A673 (cell line): Measurements from ENCODE around the gene CSRP1. TPM values are rescaled to one million over a fixed set of nuclear protein-coding genes. Genes with fewer than 3 reads are reported as not detected.
A peak's percentile ranks its signal among the peaks of the same experiment; 100 is the strongest.
"Not testable (repeated sequence)": the region's sequence is repeated elsewhere in the genome, so short reads cannot be mapped to it uniquely, and the experiment has no call there.

Experiments
- BruUV-seq: library from RNA; stranded (reverse); fragments of 400-500 nt; replicated peaks from 2 replicates; lab custom pipeline; 2021; lab: Mats Ljungman, UMichigan
- CTCF ChIA-PET: fragments of 300-600 bp; sonication (Branson Sonifier 250); formaldehyde crosslinking; loops from one replicate; lab custom pipeline; 2022; ENCODE audit warnings: antibody characterized with exemption; lab: Charles Lee
- POLR2A ChIA-PET: fragments of 300-600 bp; sonication (Branson Sonifier 250); formaldehyde crosslinking; loops from one replicate; lab custom pipeline; 2022; ENCODE audit warnings: antibody characterized with exemption; ENCODE audit not compliant: low non-redundant PET; lab: Charles Lee
- DNase-seq: peaks from one replicate; pipeline ENCODE4 v3.0.0-alpha.2; 2015; ENCODE audit warnings: low spot score
- H3K27ac ChIP-seq: fragments of 200-600 bp; sonication (generic); 2 replicates; pipeline ENCODE4 v1.5.1; 2016; ENCODE audit warnings: mixed run types, low read depth, mild to moderate bottlenecking, mixed read lengths, antibody characterized with exemption, low read length; ENCODE audit not compliant: poor library complexity, severe bottlenecking
- H3K27me3 ChIP-seq: fragments of 200-600 bp; sonication (generic); replicated peaks from 2 replicates; pipeline ENCODE4 v1.6.1; 2017; ENCODE audit warnings: mixed run types, low read depth, mild to moderate bottlenecking, mixed read lengths, antibody characterized with exemption, low read length; ENCODE audit not compliant: insufficient read depth, poor library complexity
- H3K36me3 ChIP-seq: fragments of 200-600 bp; sonication (generic); 2 replicates; pipeline ENCODE4 v1.6.1; 2016; ENCODE audit warnings: mixed run types, mild to moderate bottlenecking, mixed read lengths, antibody characterized with exemption, low read length; ENCODE audit not compliant: insufficient read depth, poor library complexity, severe bottlenecking
- H3K4me1 ChIP-seq: fragments of 200-600 bp; sonication (generic); 2 replicates; pipeline ENCODE4 v1.6.1; 2017; ENCODE audit warnings: mixed run types, mild to moderate bottlenecking, mixed read lengths, antibody characterized with exemption, low read length; ENCODE audit not compliant: insufficient read depth, poor library complexity, severe bottlenecking
- H3K4me3 ChIP-seq: fragments of 200-600 bp; sonication (generic); 2 replicates; pipeline ENCODE4 v1.5.1; 2016; ENCODE audit warnings: low read depth, mixed run types, mild to moderate bottlenecking, mixed read lengths, low read length; ENCODE audit not compliant: poor library complexity, severe bottlenecking
- H3K9me3 ChIP-seq: fragments of 200-600 bp; sonication (generic); 2 replicates; pipeline ENCODE4 v1.6.1; 2016; ENCODE audit warnings: mixed run types, low read depth, mild to moderate bottlenecking, mixed read lengths, antibody characterized with exemption, low read length; ENCODE audit not compliant: poor library complexity, severe bottlenecking
- CTCF ChIP-seq: fragments of 300-800, 200-600 bp; sonication (generic); conservative IDR thresholded peaks from 2 replicates; pipeline ENCODE4 v1.5.1; 2017; ENCODE audit warnings: low read depth, mild to moderate bottlenecking, antibody characterized with exemption, low read length, moderate library complexity, mixed read lengths
- EZH2 ChIP-seq: fragments of 200-600 bp; sonication (generic); IDR thresholded peaks from 2 replicates; pipeline ENCODE4 v1.6.1; 2017; ENCODE audit warnings: borderline replicate concordance, low read depth, mild to moderate bottlenecking, mixed read lengths, antibody characterized with exemption, low read length; ENCODE audit not compliant: poor library complexity, severe bottlenecking
- intact Hi-C: fragments of 100-400 bp; cut with micrococcal nuclease; formaldehyde crosslinking; loops from one replicate; pipeline ENCODE4 v1.10.0; 2022; ENCODE audit not compliant: unreplicated experiment
- total RNA-seq: library from RNA; stranded (reverse); gene quantifications from 2 replicates; pipeline ENCODE4 v1.2.3, GENCODE V29; 2021

Gene CSRP1
- total RNA-seq, 1 experiment from 2014 or later, result 517 TPM

GRCh38 chr1:201480231-201481003, 26.5 kb downstream of the CSRP1 start:
- Histone ChIP-seq H3K4me1 (peaks cover 56% of the 10 kb centered on the region), H3K27me3 (no peaks in the 10 kb centered on the region), H3K9me3 (no peaks in the 10 kb centered on the region), H3K27ac (peak overlapping the region; percentile 73), H3K4me3 (peak overlapping the region; percentile 43), H3K36me3 (peaks cover 27% of the 10 kb centered on the region)
- peak; percentile 93 for DNase-seq
- no peak for TF ChIP-seq EZH2
- peak; percentile 27; the same call in 1 of the 2 replicates for TF ChIP-seq CTCF
- intact Hi-C loops, result loop anchor here (1.0 to 5.0 kb wide), 3 partner anchors 30 to 227 kb away; no protein-coding TSS in a partner anchor
- ChIA-PET CTCF (interaction anchor here (0.6 to 4.2 kb wide), 6 partner anchors 12 to 314 kb away, joined by 3 to 79 read pairs (median 4); partner anchors contain the start of gene PHLDA3), POLR2A (interaction anchor here (0.5 to 0.6 kb wide), 2 partner anchors 28 to 147 kb away, joined by 3 to 6 read pairs; no protein-coding TSS in a partner anchor)
- BruUV-seq, result no TSS peak

DNA sequence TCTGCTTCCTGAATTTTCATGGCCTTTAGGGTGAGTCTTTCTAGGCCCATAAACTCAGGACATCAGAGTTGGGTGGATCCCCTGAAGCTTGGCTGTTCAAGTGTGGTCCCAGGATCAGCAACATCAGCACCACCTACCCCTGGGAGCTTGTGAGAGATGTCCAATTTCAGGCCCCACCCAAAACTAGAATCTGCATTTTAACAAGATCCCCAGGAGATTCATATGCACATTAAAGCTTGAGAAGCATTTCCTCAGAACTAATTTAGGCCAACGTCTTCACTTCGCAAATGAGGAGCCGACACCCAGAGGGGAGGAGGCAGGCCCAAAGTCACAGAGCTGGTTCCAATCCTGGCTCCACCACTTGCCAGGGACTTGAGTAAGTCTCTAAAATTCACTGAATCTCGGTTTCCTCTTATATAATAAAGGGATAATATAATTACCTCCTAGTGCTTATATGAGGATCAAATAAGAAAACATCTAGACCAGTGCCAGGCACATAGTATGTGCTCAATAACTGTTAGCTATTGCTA, 27.7 kb downstream of the CSRP1 start:
- Histone ChIP-seq H3K4me3 (no peak overlapping the region), H3K27ac (peak overlapping the region; percentile 73), H3K4me1 (peaks cover 56% of the 10 kb centered on the region), H3K9me3 (no peaks in the 10 kb centered on the region), H3K27me3 (no peaks in the 10 kb centered on the region), H3K36me3 (peaks cover 15% of the 10 kb centered on the region)
- ChIA-PET POLR2A (no interaction called here), CTCF (interaction anchor here (1.3 kb wide), 1 partner anchor 11 kb away, joined by 6 read pairs; the partner anchor contains the start of gene PHLDA3)
- intact Hi-C loops, result no loop called here
- DNase-seq, result no peak
- TF ChIP-seq CTCF, result no peak
- TF ChIP-seq EZH2, result no peak
- BruUV-seq, result no TSS peak

GRCh38 chr1:201478666-201479065, 28.3 kb downstream of the CSRP1 start:
- peaks cover 56% of the 10 kb centered on the region for H3K4me1 ChIP-seq
- intact Hi-C loops, H3K36me3 ChIP-seq, H3K27me3 ChIP-seq, CTCF ChIA-PET, BruUV-seq, H3K4me3 ChIP-seq, H3K9me3 ChIP-seq, POLR2A ChIA-PET, DNase-seq: not testable (repeated sequence)
- H3K27ac ChIP-seq, result peak overlapping the region; percentile 9
